Endometrium (tissue), 2 donors: Measurements from ENCODE around the gene UQCC5.
"Not testable (repeated sequence)": the region's sequence is repeated elsewhere in the genome, so short reads cannot be mapped to it uniquely, and the experiment has no call there.

Experiments
- FAIRE-seq: peaks from 2 replicates; lab custom pipeline; 2012; peaks lifted over from hg19 to GRCh38; lab: Jason Lieb, UNC
- donor health status: control.
- donor health status: control.

The UQCC5 gene

GRCh38 chr3:52523386-52524257 lies 12.8 kb upstream of the UQCC5 start:
- no peak for FAIRE-seq

DNA sequence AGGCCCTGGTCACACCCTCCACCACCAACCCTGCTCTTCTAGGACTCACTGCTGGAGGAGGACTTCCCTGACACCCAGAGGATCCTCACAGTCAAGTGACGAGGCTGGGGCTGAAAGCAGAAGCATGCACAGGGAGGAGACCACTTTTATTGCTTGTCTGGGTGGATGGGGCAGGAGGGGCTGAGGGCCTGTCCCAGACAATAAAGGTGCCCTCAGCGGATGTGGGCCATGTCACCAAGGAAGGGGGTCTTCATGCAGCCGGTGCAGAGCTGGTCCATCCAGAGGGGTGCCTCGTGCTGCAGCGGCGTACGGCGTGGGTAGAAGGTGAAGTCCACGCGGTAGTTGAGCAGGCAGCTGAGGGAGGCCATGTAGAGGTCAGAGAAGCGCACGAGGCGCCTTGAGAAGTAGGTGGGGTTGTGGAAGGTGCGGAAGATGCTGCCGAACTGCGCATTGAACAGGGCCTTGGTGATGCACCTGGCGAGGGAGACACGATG lies 12.1 kb upstream of the UQCC5 start:
- no peak for FAIRE-seq

DNA sequence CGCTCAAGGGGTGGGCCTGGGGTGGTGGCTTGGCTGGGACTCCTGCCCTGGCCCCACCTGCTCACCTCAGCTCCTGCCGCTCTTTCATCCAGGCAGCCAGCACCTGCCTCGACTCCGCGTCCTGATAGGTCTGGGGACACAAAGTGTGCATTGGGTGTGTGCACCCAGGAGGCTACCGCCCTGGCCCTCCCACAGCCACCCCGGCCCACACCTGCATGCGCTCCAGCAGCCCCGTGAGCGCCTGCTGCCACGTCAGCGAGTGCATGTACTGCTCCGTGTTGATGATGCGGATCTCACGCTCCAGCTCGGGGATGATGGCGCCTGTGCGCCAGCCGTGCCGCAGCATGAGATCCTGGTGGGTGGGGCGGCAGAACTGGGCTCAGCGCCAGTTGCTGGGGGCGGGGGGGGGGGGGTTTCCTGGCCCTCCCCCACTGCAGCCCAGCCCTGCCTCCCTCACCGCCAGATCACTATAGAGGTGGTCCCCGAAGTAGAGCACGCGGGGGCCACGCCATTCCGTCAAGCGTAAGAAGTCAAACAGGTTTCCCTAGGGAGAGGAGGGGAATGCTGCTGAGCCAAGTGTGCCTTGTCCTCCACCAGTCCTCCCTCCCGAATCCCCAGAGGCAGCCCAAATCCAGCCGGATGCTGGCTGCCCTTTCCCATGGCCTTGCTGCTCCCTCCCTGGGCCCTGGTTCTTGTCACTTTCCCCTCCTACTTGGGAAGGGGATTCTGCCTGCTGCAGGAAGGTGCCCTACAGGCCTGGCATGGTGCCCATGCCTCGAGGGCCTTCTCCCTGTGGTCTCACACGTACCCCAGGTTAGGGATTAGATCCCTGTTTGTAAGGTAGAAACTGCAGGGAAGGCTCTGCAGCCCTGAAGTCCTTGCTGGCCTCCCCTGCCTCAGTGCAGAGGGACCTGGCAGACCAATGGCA lies 11.4 kb upstream of the UQCC5 start:
- no peak for FAIRE-seq

GRCh38 chr3:52525680-52526561 lies 10.5 kb upstream of the UQCC5 start:
- no peak for FAIRE-seq

DNA sequence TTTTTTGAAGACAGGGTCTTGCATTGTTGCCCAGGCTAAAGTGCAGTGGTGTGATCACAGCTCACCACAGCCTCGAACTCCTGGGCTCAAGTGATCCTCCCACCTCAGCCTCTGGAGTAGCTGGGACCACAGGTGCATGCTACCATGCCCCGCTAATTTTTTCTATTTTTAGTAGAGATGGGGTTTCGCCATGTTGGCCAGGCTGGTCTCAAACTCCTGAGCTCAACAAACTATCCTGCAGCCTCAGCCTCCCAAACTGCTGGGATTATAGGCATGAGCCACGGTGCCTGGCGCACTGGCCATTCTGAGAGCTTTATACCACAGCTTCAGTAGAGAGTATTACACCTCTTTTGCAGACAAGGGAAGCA lies 9.8 kb upstream of the UQCC5 start:
- not testable (repeated sequence) for FAIRE-seq

DNA sequence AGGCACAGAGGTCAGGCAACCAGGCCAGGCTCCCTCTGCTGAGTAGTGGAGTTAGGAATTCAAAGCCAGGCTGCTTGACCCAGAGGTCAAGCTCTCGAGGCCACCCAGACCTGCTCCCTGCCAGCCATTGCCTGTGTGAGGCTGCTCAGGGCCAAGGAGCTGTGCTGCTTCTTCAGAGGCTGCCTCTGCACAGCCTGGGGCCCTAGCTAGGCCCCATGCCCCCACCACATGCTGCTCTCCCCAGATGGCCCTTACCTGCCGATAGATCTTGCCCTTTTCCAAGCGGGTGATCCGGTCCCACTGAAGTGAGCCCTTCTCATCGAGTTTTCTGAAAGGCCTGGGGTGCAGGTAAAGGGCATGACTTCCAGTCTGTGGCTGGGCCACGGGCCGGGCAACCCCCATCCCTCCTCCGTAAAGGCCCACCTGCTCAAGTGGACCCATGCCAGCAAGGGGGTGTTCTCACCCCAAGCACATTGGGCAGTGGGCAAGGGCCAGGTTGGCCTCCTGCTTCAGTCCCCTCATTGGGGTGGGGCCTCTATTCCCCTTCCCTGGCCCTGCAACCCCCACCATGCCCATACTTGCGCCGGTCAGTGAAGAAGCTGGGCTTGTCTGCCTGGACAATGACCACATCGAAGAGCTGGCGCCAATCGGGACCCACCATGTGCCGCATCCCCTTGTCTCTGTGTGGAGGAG lies 9.2 kb upstream of the UQCC5 start:
- no peak for FAIRE-seq

DNA sequence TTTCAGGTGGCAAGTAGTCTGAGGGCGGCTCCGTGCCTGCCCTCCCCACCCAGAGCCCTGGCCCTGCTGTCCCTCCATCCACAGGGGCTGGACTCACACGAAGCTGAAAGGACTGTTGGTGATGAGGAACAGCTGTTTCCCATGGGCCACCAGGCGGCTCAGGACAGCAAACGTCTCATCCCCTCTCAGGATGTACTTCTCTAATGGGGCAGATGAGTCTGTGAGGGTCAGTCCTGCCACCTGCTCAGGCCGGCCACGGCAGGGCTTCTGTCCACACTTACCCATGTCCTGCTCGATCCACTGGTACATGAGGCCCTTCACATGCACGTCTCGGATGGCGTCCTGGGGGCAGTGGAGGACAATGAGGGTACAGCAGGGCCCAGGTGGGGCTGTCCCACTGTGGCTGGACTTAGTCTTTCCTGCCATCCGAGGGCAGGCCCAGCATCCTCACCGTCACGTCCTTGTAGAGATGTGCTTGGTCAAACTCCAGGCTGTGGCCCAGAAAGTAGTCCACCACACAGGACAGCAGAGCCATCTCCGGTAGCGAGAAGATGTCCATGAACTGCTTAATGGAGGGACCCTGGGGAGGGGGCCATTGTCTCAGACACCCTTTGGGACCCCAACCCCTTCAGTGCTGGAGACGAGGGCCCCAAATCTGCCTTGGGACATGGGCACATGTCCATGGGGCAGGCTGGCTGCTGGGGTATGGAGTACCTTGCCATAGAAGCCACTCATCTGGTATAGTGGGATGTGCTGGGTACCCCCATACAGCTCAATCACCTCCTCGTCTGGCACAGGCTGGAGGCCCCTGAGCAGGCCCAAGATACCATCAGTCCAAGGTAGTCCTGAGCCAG lies 8.4 kb upstream of the UQCC5 start:
- FAIRE-seq = no peak

- FAIRE-seq = no peak
These were observed 7.6 kb upstream of the UQCC5 start for GRCh38 chr3:52528586-52529375.

DNA sequence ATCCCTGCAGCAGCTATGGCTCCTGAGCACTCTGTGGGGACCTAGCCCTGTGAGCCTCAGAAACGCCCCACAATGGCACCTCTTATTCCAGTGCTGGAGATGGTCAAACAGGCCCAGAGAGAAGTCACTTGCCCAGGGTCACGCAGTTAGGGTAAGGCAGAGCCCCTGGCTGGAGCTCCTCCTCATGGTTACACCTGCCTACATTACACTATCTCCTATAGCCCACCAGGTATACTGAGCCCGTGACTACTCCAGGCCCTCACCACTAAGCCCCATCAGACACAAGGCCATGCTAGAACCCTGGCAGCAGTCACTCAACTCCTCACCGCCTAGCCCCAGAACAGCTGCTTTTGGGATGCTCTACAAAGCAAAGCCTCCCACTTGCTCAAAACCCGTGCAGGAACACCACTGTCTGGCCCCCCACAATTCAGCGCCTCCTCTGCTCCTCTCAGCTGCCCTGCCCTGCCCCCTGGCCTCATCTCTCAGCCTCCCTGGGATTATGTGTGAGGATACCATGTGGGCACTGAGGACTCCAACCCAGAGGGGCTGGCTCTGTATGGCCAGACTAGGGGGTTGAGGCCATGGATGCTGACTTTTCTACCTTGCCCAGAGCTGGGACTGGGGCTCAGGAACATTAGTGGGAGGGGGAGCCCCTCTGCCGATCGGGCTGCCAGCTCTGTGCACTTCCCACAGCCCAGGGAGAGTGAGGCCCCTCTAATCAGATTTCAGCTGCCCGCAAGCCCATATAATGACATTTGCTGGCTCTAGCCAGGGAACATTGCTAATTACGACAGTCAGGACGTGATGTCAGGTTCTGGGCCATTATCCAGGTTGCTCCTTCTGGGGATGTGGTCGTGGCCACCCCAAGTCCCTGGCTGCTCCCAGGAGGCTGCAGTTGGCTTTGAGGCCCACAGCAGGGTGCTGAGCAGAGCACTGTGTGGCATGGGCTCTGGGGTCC lies 6.8 kb upstream of the UQCC5 start:
- no peak for FAIRE-seq

GRCh38 chr3:52530918-52531826 lies 5.2 kb upstream of the UQCC5 start:
- no peak for FAIRE-seq

GRCh38 chr3:52531860-52532516 lies 4.4 kb upstream of the UQCC5 start:
- FAIRE-seq = no peak

DNA sequence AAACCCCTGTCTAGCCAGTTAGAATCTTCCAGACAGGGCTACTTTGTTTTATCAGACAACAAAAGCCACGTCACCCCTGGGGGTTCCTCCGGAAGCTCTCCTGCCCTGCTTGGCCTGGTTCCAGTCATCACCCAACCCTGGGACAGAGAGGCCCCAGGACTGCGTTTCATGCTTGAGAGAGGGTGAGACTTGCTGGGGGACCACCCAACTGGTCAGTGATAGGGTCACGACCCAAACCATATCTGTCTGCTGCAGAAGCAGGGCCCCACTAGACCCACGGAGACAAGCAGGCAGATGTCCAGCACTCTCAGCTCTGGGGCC lies 3.9 kb upstream of the UQCC5 start:
- no peak for FAIRE-seq

GRCh38 chr3:52532838-52533622 lies 3.4 kb upstream of the UQCC5 start:
- no peak for FAIRE-seq

- FAIRE-seq = no peak
These were observed 2.7 kb upstream of the UQCC5 start, which contains the start of gene NT5DC2 for GRCh38 chr3:52533623-52534280. NT5DC2 (minus strand) TSS chr3:52533857; CDS start chr3:52533737, 120 bp downstream.
